ENCODE data around the gene MED17.
"Not testable (repeated sequence)": the region's sequence is repeated elsewhere in the genome, so short reads cannot be mapped to it uniquely, and the experiment has no call there.

The MED17 gene

GRCh38 chr11:93773601-93774200, 10.4 kb upstream of the MED17 start:
- H3K4me3 ChIP-seq (ENCODE audit: severe bottlenecking): no peak overlapping the region
- H3K27ac ChIP-seq (ENCODE audit: poor library complexity, severe bottlenecking): no peak overlapping the region
- no peaks in the 10 kb centered on the region for H3K27me3 ChIP-seq (ENCODE audit: insufficient read depth, poor library complexity, severe bottlenecking)
- H3K36me3 ChIP-seq (ENCODE audit: low read depth): no peaks in the 10 kb centered on the region
- DNase-seq (ENCODE audit: low spot score) (no peak), ATAC-seq (ENCODE audit: low read depth) (no peak)
- no peaks in the 10 kb centered on the region for H3K4me1 ChIP-seq (ENCODE audit: insufficient read depth, poor library complexity, severe bottlenecking)
- TF ChIP-seq, protein P1, sequence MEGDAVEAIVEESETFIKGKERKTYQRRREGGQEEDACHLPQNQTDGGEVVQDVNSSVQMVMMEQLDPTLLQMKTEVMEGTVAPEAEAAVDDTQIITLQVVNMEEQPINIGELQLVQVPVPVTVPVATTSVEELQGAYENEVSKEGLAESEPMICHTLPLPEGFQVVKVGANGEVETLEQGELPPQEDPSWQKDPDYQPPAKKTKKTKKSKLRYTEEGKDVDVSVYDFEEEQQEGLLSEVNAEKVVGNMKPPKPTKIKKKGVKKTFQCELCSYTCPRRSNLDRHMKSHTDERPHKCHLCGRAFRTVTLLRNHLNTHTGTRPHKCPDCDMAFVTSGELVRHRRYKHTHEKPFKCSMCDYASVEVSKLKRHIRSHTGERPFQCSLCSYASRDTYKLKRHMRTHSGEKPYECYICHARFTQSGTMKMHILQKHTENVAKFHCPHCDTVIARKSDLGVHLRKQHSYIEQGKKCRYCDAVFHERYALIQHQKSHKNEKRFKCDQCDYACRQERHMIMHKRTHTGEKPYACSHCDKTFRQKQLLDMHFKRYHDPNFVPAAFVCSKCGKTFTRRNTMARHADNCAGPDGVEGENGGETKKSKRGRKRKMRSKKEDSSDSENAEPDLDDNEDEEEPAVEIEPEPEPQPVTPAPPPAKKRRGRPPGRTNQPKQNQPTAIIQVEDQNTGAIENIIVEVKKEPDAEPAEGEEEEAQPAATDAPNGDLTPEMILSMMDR (IDR thresholded peaks at IDR 0.05; ENCODE audit: poor library complexity, severe bottlenecking): no peak
- H3K9me3 ChIP-seq (ENCODE audit: severe bottlenecking): no peaks in the 10 kb centered on the region

- not testable (repeated sequence) for ATAC-seq (ENCODE audit: low read depth); DNase-seq (ENCODE audit: low spot score); H3K4me1 ChIP-seq (ENCODE audit: insufficient read depth, poor library complexity, severe bottlenecking); H3K27ac ChIP-seq (ENCODE audit: poor library complexity, severe bottlenecking); H3K27me3 ChIP-seq (ENCODE audit: insufficient read depth, poor library complexity, severe bottlenecking); H3K36me3 ChIP-seq (ENCODE audit: low read depth); H3K4me3 ChIP-seq (ENCODE audit: severe bottlenecking); H3K9me3 ChIP-seq (ENCODE audit: severe bottlenecking)
These were observed 9.5 kb upstream of the MED17 start for GRCh38 chr11:93774560-93774959.

DNA sequence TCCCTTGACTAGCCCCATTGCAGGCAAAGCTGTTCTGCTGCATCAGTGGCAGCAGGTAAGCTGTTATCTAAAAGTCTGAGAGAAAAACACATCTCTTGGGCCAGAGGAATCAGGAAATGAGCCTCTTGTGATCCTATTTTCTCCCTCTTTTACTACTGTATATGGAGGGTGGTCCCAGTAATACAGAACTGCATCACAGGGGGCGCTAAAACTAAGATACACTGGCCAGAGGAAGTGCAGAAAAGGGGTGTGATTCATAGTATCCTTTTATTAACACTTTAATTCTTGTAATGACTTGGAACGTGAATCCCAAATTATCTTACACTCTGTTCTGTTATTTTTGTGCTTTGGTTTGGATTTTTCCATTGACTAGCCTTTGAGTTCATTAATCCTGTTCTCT, 8.8 kb upstream of the MED17 start:
- Histone ChIP-seq H3K9me3 (ENCODE audit: severe bottlenecking) (no peaks in the 10 kb centered on the region), H3K27me3 (ENCODE audit: insufficient read depth, poor library complexity, severe bottlenecking) (no peaks in the 10 kb centered on the region), H3K4me3 (ENCODE audit: severe bottlenecking) (no peak overlapping the region), H3K27ac (ENCODE audit: poor library complexity, severe bottlenecking) (no peak overlapping the region), H3K4me1 (ENCODE audit: insufficient read depth, poor library complexity, severe bottlenecking) (no peaks in the 10 kb centered on the region), H3K36me3 (ENCODE audit: low read depth) (no peaks in the 10 kb centered on the region)
- DNase-seq (ENCODE audit: low spot score) (no peak), ATAC-seq (ENCODE audit: low read depth) (no peak; the same call in 2 of the 3 replicates)
- TF ChIP-seq, protein P1 (IDR thresholded peaks at IDR 0.05; ENCODE audit: poor library complexity, severe bottlenecking): no peak

- peaks cover 12% of the 10 kb centered on the region for H3K4me1 ChIP-seq (ENCODE audit: insufficient read depth, poor library complexity, severe bottlenecking)
- H3K27ac ChIP-seq (ENCODE audit: poor library complexity, severe bottlenecking): no peak overlapping the region
- DNase-seq (ENCODE audit: low spot score) (no peak), ATAC-seq (ENCODE audit: low read depth) (no peak)
- no peaks in the 10 kb centered on the region for H3K27me3 ChIP-seq (ENCODE audit: insufficient read depth, poor library complexity, severe bottlenecking)
- peak overlapping the region; percentile 66 for H3K4me3 ChIP-seq (ENCODE audit: severe bottlenecking)
- peaks cover 25% of the 10 kb centered on the region for H3K36me3 ChIP-seq (ENCODE audit: low read depth)
- TF ChIP-seq, protein P1 (IDR thresholded peaks at IDR 0.05; ENCODE audit: poor library complexity, severe bottlenecking): no peak
- no peaks in the 10 kb centered on the region for H3K9me3 ChIP-seq (ENCODE audit: severe bottlenecking)
These were observed 720 bp upstream of the MED17 start for GRCh38 chr11:93783362-93783761.

GRCh38 chr11:93783765-93784144, 327 bp upstream of the MED17 start:
- peaks cover 29% of the 10 kb centered on the region for H3K36me3 ChIP-seq (ENCODE audit: low read depth)
- no peaks in the 10 kb centered on the region for H3K27me3 ChIP-seq (ENCODE audit: insufficient read depth, poor library complexity, severe bottlenecking)
- H3K27ac ChIP-seq (ENCODE audit: poor library complexity, severe bottlenecking): peak overlapping the region; percentile 69
- H3K4me1 ChIP-seq (ENCODE audit: insufficient read depth, poor library complexity, severe bottlenecking): peaks cover 12% of the 10 kb centered on the region
- ATAC-seq (ENCODE audit: low read depth) (peak; percentile 59), DNase-seq (ENCODE audit: low spot score) (no peak)
- TF ChIP-seq, protein P1 (IDR thresholded peaks at IDR 0.05; ENCODE audit: poor library complexity, severe bottlenecking): no peak
- H3K9me3 ChIP-seq (ENCODE audit: severe bottlenecking): no peaks in the 10 kb centered on the region
- peak overlapping the region; percentile 66 for H3K4me3 ChIP-seq (ENCODE audit: severe bottlenecking)

Data from RWPE2 (cell line).